PC-9 (cell line): ENCODE results near the gene BAHD1.

Source experiments
- EZH2 ChIP-seq: fragments of 200-600 bp; sonication (generic); IDR thresholded peaks from 2 replicates; pipeline ENCODE4 v1.8.0; 2017; ENCODE audit warnings: antibody characterized with exemption, low read depth
- TF ChIP-seq, protein P1 (sequence below): fragments of 200-600 bp; sonication (generic); conservative IDR thresholded peaks from 2 replicates; pipeline ENCODE4 v1.6.1; 2017; ENCODE audit warnings: mixed run types, antibody characterized with exemption, mild to moderate bottlenecking, moderate library complexity

DNA sequence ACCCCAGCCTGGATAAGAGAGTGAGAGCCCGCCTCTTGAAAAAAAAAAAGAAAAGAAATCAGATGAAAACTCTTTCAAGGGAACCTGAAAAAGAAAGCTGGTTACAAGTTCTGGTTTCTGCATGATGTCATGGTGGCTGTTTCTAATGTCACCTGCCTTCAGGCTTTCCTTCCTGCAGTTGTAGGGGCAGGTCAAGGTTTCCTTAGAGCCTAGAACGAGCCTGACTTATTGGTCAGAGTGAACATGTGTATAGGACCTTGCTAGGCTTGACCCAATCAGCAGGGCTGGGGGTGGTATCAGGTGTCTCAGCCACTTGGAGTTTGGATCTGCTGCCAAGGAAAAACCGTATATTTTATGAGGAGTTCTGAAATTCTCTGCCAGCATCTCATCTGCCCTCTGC, 31.4 kb upstream of the BAHD1 start:
- TF ChIP-seq, protein P1, sequence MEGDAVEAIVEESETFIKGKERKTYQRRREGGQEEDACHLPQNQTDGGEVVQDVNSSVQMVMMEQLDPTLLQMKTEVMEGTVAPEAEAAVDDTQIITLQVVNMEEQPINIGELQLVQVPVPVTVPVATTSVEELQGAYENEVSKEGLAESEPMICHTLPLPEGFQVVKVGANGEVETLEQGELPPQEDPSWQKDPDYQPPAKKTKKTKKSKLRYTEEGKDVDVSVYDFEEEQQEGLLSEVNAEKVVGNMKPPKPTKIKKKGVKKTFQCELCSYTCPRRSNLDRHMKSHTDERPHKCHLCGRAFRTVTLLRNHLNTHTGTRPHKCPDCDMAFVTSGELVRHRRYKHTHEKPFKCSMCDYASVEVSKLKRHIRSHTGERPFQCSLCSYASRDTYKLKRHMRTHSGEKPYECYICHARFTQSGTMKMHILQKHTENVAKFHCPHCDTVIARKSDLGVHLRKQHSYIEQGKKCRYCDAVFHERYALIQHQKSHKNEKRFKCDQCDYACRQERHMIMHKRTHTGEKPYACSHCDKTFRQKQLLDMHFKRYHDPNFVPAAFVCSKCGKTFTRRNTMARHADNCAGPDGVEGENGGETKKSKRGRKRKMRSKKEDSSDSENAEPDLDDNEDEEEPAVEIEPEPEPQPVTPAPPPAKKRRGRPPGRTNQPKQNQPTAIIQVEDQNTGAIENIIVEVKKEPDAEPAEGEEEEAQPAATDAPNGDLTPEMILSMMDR, result no peak
- no peak for TF ChIP-seq EZH2
